HG03565 (cell line): ENCODE results near the gene SLC39A11.
"Not testable (repeated sequence)": the region's sequence is repeated elsewhere in the genome, so short reads cannot be mapped to it uniquely, and the experiment has no call there.

Source experiments
- ATAC-seq: cut with Tn5 transposase; IDR thresholded peaks from one replicate; pipeline ENCODE4 v1.9.1; 2021; ENCODE audit warnings: mild to moderate bottlenecking, moderate library complexity; ENCODE audit not compliant: unreplicated experiment

SLC39A11 gene

DNA sequence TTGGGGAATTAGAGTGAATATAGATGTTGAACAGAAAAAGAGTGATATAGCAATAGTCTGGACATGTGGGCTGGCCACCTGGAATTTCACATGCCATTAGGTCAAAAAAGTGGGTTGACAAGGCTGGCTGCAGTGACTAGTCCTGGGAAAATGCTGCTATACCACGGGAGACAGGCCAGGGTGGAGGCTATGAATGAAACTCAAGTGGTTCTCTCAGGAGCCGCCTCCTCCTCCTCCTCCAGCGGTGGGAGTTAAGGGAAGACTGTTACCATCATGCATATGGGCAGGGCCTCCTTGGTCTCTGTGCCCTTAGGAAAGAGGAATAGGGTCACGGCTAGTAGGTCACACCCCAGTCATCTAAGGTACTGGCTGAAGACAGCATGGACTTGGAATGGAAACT, 448.0 kb downstream of the SLC39A11 start:
- no peak for ATAC-seq

DNA sequence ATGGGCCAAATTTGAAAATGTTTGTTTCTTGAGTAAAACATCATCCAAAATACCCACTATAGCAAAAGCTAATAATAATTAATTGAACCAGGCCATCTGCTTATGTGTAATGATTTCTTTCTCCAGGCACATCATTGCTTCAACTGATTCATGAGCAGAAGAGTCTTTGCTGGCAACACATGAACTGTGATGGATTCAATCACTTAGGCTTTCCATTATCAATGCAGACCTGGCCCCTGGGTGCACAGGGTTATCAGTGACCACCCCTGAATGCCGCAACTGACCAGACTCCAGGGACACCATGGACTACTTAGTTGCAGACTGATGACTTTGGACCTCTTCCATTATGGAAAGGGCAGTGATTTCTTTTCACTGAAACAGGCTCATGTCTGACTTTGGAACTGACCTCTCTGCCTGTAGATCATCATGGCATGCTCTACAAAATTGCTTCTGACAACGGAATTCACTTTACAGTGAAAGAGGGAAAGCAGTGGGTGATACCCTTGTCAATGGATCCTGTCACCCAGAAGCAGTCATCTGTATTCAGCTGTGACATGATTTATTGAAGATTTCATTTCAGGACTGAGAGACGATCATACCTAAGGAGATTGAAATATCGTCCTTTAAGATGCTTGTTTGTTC, 448.8 kb downstream of the SLC39A11 start:
- no peak for ATAC-seq

DNA sequence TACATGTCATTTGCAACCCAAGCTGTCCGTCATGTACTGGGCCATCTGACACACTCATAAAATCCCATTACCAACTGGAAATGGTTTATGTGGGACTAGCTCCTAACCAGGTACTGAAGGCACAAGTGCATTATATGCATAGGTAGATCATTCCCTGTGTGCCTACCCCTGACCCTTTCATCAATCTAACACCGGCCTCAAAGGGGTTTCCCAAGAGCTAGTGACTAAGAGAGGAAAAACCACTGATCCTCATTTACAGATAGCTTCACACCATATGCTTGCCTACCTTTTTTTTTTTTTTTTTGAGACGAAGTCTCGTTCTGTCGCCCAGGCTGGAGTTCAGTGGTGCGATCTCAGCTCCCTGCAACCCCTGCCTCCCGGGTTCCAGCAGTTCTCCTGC, 449.8 kb downstream of the SLC39A11 start:
- ATAC-seq: no peak

DNA sequence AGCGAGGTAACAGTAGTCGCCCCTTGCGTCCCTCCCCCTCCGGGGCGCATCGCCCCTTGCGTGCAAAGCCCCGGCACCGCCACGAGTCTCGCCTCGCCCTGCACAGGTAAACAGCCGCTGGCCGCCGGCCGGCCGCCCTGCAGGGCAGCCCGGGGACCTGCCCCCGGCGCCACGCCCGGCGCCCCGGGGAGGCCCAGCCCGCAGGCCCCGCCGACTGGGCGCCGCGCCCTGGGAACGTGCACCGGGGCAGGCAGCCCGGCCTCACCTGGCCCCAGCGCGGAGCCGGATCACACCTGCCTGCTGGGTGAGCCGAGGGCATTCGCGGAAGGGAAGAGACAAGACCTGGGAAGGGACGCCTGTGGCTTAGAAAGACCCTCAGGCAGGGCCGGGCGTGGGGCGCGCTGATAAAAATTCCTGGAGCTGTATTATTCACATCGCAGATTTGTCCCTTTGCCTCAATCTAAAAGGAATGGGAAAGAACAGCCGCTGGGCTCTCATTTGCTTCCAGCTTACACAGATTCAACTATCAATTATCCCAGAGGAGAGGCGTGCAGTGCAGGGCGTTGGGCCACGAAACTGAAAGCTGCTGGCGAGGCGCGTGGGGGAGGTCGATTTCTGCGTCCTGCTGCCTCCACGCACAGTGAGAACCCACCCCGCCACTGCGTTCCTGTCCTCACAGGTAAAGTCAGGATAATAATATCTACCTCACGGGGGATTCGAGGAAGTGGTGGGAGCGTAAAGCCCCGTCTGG, 451.9 kb downstream of the SLC39A11 start:
- ATAC-seq: no peak

DNA sequence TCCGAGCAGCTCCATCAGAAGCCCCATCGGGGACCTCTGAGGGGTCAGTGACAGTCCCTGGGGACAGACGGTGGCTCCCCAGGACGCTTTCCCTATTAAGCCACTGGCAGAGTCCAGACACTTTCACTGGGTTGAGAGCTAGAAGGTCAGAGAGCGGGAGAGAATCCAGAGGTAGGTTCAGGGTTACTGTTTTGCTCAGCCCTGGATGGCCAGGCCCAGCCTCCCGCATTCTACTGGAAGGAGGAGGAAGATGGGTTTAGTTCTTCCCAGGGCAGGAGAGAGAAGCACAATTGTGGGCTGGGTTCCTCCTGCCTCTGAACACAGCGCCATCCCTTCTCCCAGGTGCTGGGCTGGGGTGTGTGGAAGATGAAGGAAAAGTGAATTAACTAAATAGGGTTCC, 452.8 kb downstream of the SLC39A11 start:
- no peak for ATAC-seq

DNA sequence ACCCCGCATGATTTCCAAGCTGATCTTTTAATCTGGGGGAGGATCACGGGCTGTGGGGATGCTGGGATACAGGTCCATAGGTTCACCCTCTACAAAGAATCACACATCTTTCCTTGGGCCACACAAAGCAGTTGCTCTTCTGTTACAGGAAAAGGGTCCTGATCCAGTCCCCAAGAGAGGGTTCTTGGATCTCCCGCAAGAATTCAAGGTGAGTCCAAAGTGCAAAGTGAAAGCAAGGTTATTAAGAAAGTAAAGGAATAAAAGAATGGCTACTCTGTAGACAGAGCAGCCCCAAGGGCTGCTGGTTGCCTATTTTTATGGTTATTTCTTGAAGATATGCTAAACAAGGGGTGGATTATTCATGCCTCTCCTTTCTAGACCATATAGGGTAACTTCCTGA, 453.6 kb downstream of the SLC39A11 start:
- not testable (repeated sequence) for ATAC-seq

DNA sequence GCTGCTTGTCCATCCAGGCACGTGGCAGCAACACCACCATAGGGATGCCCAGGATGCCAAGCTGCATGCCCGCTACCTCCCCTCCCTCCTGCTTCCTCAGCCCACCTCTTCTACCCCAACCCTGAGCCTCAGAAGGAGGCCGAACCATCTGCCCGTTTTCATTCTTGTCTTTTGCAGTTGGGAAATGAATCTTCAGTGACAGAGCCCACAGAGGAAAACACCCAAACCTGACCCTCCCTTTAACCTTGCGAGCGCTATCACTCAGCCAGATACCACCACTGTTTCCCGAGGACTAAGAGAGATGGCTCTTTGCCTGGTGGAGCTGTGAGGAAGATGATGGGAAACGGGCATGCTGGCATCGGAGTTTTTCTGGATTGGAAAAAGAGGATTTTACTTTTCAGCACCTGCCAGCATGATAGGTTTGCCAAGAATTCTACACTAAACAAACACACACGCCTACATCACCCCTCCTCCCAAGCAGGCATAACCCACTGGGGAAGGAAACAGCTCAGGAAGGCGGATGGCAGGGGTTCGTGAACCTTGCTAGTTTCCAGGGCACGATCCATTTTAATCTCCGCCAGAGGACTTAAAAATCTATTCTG, 457.4 kb downstream of the SLC39A11 start:
- no peak for ATAC-seq

DNA sequence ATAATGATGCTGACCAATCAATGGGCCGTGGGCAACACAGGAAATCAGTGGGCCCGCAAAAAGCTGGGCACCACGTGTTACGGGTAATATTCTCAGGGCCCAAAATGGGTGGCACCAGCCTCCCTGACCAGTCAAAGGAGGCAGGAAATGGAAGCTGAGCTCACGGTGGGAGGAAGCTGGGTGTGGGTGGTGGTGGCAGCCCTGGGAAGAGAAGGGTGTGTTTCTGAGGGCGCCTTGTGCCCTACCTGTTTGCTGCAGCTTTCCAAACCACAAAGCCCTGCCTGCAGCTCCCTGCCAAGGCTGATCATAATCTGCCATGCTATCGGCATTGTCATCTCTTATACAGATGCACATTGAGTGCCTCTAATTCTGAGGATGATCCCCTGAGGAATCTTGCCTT, 457.9 kb downstream of the SLC39A11 start:
- ATAC-seq: no peak

DNA sequence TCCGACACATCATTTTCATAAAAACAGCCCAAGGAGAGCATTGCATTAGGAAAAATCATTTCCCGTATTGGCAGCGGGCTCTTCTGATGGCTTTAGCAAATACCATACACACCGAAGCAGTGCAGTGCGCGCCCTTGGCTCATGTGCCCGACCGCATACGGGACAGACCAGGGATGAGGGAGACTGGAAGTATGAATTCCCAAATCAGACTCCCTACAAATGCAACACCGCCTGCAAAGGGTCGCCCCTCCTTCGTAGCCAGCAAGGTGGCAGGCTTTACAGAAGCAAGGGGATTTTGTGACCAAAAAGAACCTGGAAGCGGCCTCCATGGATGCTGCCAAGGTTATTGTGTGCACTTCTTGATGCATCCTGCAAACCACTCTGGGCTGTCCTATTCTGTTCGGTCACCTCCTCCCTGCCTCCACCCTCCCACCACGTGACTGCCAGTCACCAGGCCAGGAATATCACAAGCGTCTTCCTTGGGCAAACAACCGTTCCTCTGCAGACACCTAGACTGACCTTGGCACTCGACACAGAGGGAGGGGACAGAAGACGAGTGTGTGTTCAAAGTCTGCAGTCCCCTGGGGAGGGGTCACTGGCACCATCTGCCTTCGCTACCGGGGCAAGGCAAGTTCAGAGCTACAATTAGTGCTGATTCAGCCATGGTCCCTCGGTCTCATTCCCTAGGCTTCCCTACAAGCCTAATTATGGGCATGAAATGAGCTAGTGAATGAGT, 460.4 kb downstream of the SLC39A11 start:
- no peak for ATAC-seq

DNA sequence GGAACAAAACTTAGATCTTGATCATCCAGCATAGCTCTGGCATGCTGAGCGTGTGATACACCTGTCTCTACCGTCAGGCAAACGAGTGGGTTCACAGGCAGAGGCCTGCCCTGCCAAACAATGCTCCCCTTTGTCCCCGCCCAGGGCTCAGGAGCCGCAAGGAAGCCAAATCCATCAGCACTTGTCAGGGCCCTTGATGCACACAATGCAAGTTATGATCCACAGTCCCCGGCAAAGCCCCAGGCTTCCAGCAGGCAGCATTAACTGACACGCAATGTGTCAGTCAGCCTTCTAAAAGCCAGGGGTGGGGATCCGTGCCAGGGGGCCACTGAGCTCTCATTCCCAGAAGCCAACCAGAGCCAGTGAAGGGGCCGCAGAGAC, 460.9 kb downstream of the SLC39A11 start:
- no peak for ATAC-seq

DNA sequence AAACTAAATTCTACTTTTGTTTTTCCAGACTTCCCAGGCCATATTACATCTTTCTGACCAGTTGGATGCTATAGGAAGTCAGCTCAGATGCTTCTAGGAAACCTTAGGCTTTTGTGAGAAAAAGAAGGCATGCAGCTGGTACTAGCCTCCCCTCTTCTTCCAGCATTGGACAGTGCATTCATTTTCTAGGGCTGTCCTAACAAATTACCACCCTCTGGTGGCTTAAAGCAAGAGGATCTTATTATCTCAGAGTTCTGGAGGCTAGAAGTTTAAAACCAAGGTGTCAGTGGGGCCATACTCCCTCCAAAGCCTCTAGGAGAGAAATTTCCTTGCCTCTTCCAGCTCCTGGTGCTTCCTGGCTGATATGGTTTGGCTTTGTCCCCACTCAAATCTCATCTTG, 467.8 kb downstream of the SLC39A11 start:
- ATAC-seq: no peak

DNA sequence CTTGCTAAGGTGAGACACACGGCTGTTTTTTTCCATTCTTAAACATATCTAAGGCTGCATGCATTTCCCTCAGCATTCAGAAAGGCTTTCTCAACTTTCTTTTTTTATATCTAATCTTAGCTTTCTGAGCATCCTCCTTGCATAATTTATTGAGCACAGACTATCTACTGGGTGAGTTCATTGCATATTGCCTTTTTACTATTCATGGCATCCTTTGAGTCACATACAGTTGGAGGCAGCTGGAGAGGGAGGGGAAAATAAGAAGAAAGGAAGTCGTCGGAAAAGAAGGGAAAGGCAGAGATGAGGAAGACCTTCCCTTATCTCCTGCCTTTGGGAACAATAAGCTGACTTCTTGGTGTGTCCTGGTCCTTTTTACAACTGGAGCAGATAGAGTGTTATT, 468.3 kb downstream of the SLC39A11 start:
- ATAC-seq: no peak

DNA sequence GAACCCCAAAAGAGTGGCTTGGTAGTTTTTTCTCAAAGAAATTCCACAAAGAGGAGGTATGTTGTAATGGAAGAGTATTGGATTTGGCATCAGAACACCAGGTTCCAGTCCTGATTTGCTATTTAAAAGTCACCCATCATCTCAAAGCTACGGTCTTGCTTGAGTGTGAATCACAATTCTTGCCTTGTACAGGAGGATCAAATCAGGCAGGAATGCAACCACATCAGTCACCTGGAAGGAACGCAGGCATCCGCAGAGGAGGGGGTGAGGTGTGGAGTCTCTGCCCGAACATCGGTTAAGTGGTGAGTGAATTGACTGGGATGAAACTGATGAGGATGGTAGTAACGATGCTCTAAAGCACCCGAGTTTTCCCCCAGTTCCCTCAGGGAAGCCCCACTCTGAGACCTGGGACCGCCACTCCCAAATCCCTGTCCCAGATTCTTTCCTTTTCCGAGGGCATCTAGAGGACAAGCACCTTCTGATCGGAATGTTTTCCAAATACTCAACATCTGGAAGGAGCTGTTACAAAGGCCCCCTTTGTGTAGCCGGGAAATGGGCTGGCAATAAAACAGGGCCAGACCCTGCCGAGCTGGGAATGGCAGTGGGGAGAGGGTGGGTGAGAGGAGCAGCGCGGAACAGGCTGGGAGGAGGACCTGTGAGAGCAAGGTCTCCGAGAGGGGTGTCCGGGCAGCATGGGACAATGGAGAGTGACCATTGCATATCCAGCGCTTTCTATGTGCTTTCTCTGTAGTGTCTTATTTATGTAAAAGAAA, 469.6 kb downstream of the SLC39A11 start:
- no peak for ATAC-seq

DNA sequence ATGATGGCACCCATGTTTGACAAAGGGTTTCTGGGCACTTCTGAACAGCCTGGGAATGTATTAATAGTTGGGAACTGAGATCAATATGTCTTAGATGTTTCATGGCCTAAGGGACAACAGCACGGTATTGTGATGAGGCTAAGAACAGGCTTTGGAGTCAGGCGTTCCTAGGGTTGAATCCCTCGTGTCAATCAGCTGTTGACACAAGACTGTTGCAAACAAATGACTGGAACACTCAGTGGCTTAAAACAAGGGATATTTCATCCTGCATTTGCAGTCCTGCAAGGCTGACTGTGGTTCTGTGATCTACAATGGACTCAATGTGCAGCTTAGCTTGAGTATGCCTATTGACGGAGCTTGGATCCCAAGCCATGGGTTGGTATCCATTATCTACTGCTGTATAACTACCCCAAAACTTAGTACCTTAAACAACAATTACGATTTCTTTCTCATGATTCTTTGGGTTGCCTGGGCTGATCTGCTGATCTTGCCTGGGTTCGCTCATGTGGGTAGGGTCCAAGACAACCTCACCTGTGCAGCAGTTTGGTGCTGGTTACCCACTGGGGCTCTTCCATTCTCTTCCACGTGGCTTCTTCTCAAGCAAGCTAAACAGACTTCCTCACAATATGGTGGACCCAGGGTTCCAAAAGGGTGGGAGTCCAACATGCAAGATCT, 472.4 kb downstream of the SLC39A11 start:
- ATAC-seq: no peak

DNA sequence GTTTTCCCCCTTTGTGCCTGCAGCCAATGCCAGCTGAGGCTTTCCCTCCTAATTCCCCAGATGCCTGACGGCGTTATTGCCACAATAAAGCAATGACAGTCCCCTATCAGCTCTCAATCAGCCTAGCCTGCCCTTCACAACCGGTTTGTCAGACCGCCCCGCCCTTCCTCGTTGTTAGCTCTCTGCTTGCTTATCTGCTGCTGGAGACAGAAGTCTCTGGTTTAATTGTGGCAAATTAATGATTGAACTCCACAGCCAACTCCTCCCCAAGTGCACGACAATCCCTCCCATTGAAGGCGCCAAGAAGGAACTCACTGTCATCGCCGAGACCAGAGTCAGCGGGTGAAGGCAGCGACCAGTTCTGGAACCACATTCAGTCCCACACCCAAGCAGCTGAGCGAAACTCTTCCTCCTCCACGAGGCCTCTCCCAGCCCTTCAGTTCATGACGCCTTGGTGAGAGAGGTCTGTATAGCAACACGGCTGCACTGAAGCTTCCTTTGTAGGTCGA, 474.4 kb downstream of the SLC39A11 start:
- ATAC-seq: no peak

DNA sequence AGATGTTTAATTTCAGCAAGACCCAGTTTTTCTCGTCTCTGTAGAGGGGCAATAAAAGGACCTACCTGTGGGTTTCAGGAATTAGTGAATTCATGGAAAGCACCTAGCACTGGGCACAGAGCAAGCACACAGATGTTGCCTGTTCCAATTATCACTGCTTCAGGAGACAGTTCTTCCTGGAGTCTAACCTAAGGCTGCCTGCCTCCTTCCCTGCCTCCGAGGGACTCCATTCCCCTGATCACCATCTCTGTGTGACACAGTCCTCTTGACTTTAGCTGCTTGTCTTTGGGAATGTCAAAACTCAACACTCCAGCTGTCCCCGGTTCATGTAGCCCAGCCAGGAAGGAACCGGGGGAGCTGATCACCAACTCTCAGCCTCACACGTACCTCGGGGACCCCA, 474.9 kb downstream of the SLC39A11 start:
- no peak for ATAC-seq

DNA sequence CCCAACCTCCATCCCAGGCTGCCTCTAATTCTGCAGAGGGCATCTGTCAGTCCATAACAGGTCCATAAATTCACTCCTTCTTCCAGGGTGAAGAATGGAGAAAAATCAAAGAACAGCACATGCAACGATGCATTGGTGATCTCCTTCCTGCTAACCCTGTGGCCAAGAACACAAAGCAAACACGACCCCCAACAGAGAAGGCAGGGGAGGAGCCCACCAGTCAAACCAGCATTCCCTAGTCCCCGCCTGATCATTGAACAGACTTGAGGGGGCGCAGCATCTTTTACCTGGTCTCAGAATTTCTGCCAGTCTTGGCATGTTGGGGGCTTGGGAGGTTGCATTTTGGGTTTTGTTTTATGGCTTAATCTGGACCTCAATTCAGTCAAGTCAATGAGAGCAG, 476.0 kb downstream of the SLC39A11 start:
- ATAC-seq: no peak

DNA sequence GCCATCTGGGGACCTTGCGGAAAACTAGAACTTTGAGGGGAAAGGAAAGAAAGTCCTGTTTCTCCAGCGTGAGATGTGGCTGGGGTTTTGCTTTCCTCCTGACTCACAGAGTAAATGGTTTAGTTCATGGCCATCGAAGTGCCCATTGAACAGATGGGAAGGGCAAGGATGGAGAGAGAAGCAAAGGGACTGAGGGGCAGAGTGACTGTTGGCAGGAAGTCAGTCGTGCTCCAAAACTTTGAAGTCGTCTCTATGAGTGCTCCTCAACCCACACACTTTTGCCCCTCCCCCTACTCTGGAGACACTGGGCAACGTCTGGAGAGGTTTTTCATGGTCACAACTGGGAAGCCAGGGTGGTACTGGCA, 476.9 kb downstream of the SLC39A11 start:
- no peak for ATAC-seq

DNA sequence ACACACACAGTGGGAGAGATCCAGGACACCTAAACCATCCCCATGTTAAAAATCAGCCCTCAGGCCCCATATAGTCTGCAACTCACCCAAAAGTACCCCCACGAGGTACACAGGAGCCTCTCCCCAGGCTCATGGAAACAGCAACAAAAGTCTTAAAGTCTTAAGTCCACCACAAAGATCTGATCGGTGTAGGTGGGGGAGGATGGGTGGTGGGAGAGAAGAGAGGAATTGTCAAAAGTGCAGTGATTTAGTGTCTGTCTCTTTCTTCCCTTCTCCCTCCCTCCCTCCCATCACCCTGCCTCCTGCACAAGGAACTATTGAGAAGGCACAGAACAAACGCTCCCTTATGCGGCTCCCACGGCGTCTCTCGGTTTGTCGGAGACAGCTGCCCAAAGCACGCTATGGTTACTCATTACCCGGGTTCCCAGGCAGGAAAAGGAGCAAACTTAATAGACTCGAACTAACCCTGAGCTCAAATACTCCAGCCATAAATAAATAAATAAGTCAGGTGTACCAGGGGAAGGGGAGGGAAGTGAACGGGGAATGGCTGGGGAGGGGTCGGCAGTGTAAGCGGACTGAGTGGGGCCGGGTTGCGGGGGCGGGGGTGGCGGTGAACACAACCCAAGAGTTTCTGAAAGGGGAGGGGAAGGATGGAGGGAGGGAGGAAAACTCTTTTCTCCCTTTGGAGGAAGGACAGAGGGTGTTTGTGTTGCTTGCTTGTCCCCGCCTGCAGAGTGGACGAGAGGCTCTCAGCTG, 477.4 kb downstream of the SLC39A11 start:
- ATAC-seq: no peak

DNA sequence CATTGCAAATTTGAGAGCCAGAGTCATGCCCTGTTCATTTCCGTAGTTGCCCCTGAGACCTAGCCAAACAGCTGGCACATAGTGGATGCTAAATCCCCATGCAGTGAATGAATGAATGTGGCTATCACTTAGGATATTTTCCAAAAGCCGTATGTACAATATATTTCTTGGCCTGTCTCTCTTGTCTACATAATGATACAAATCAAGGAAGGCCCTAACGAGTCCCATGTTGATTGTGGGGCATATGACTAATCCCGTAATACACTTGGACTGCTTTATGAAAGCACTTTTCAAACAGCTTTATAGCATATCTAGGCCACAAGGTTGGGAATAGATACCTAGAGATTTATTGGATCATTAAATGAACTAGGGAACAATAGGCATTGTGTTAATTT, 478.0 kb downstream of the SLC39A11 start:
- no peak for ATAC-seq
